MCF 10A (cell line): ENCODE data around the gene SHISA9. TPM values are rescaled to one million over a fixed set of nuclear protein-coding genes. Genes with fewer than 3 reads are reported as not detected.

Source experiments
- BruUV-seq: library from RNA; stranded (reverse); fragments of 400-500 nt; replicated peaks from 2 replicates; lab custom pipeline; 2021; lab: Mats Ljungman, UMichigan
- CTCF ChIA-PET: fragments of 300-600 bp; sonication (Branson Sonifier 250); formaldehyde crosslinking; extraction: SDS; loops from one replicate; lab custom pipeline; 2021; ENCODE audit warnings: antibody characterized with exemption, inconsistent platforms; lab: Yijun Ruan, JAX
- POLR2A ChIA-PET: fragments of 300-600, 350-650 bp; sonication (Branson Sonifier 250); formaldehyde crosslinking; extraction: SDS; loops from one replicate; lab custom pipeline; 2020; ENCODE audit warnings: antibody characterized with exemption, inconsistent platforms; lab: Yijun Ruan, JAX
- DNase-seq: peaks from one replicate; pipeline ENCODE4 v3.0.0-alpha.2; 2018; ENCODE audit not compliant: unreplicated experiment
- H3K27ac Mint-ChIP-seq: one replicate; pipeline ENCODE4 v1.8.0; 2022; ENCODE audit warnings: mild to moderate bottlenecking, low read depth, mixed read lengths; ENCODE audit not compliant: unreplicated experiment
- H3K27me3 Mint-ChIP-seq: one replicate; pipeline ENCODE4 v1.8.0; 2022; ENCODE audit warnings: mixed read lengths; ENCODE audit not compliant: insufficient read depth, unreplicated experiment
- H3K36me3 Mint-ChIP-seq: one replicate; pipeline ENCODE4 v1.8.0; 2022; ENCODE audit warnings: mild to moderate bottlenecking, moderate library complexity, mixed read lengths; ENCODE audit not compliant: insufficient read depth, unreplicated experiment
- H3K4me1 Mint-ChIP-seq: one replicate; pipeline ENCODE4 v1.8.0; 2022; ENCODE audit warnings: mixed read lengths; ENCODE audit not compliant: insufficient read depth, unreplicated experiment
- H3K4me3 Mint-ChIP-seq: one replicate; pipeline ENCODE4 v1.8.0; 2022; ENCODE audit warnings: mild to moderate bottlenecking, moderate library complexity, mixed read lengths; ENCODE audit not compliant: unreplicated experiment
- H3K9me3 Mint-ChIP-seq: one replicate; pipeline ENCODE4 v1.8.0; 2022; ENCODE audit warnings: mixed read lengths; ENCODE audit not compliant: unreplicated experiment
- intact Hi-C: fragments of 100-400 bp; cut with micrococcal nuclease; formaldehyde crosslinking; loops from 2 replicates; pipeline ENCODE4 v1.14.1; 2022
- total RNA-seq: library from RNA; stranded (reverse); gene quantifications from 2 replicates; pipeline ENCODE4 v1.2.3, GENCODE V29; 2022
- TF ChIP-seq, protein P1 (sequence below): fragments of 200-600 bp; IDR thresholded peaks from one replicate; pipeline ENCODE4 v1.8.0; 2022; ENCODE audit warnings: antibody characterized with exemption, mild to moderate bottlenecking; ENCODE audit not compliant: unreplicated experiment

Gene SHISA9
- total RNA-seq, 1 experiment from 2014 or later = 8.0 TPM

DNA sequence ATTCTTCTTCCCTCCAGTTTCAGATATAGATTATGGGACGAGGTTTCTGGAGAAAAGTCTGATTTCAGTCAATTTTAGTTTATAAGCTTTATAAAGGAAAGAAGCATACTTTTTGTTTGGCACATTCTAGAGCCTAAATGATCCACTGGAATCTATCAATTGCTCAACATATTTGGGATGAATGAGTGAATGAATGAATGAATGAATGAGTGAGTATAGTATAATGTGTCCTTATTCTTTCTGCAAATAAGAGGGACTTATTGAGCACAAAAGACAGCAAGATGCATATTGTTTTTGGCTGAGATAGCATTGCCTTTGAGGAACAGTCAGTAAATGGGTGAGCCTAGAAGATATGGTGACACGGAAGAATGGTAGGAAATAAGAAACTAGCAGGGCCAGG, 245.4 kb downstream of the SHISA9 start:
- Mint-ChIP-seq H3K27ac (no peak overlapping the region), H3K27me3 (no peaks in the 10 kb centered on the region), H3K4me3 (no peak overlapping the region), H3K9me3 (no peaks in the 10 kb centered on the region), H3K36me3 (no peaks in the 10 kb centered on the region), H3K4me1 (no peaks in the 10 kb centered on the region)
- no TSS peak for BruUV-seq
- POLR2A ChIA-PET = no interaction called here
- CTCF ChIA-PET = no interaction called here
- TF ChIP-seq, protein P1, sequence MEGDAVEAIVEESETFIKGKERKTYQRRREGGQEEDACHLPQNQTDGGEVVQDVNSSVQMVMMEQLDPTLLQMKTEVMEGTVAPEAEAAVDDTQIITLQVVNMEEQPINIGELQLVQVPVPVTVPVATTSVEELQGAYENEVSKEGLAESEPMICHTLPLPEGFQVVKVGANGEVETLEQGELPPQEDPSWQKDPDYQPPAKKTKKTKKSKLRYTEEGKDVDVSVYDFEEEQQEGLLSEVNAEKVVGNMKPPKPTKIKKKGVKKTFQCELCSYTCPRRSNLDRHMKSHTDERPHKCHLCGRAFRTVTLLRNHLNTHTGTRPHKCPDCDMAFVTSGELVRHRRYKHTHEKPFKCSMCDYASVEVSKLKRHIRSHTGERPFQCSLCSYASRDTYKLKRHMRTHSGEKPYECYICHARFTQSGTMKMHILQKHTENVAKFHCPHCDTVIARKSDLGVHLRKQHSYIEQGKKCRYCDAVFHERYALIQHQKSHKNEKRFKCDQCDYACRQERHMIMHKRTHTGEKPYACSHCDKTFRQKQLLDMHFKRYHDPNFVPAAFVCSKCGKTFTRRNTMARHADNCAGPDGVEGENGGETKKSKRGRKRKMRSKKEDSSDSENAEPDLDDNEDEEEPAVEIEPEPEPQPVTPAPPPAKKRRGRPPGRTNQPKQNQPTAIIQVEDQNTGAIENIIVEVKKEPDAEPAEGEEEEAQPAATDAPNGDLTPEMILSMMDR = no peak
- intact Hi-C loops = no loop called here
- no peak for DNase-seq

DNA sequence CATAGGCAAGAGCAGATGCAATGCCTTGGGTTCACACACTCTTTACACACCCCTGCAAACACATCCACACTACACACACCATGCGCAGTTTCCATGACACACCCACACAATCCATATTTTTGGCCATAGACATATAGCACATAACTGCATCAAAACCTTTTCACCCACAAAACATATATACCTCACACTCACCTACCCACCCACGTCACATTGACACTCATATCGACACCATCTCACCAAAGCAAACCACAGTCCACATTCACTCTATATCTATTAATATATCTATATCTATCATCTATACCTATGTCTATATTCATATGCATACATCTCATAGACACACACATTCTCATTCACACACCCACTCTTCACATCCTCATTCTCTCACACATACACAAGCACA, 246.9 kb downstream of the SHISA9 start:
- no peak overlapping the region for H3K4me3 Mint-ChIP-seq
- H3K27ac Mint-ChIP-seq = no peak overlapping the region
- no TSS peak for BruUV-seq
- no peaks in the 10 kb centered on the region for H3K27me3 Mint-ChIP-seq
- no peaks in the 10 kb centered on the region for H3K4me1 Mint-ChIP-seq
- no peaks in the 10 kb centered on the region for H3K9me3 Mint-ChIP-seq
- TF ChIP-seq, protein P1 = no peak
- CTCF ChIA-PET = no interaction called here
- no peaks in the 10 kb centered on the region for H3K36me3 Mint-ChIP-seq
- intact Hi-C loops = no loop called here
- POLR2A ChIA-PET = no interaction called here
- DNase-seq = no peak

DNA sequence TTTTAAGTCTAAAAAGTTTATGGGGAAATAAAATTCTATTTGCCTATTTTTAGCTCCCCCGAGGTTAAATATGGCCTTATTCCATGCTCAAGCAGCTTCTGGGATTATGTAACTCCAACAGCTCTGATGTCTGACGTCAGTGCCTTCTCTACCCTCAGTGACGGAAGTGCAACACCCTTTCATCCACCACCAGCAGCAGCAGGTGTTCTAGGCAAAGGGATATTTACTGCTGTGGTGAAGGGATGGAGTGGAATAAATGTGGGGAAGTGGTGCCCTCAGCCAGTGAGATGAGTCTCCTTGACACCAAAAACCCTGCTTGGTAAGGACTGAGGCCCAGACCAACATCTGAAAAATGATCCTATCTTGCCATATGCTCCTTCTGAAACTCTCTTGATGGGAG, 247.4 kb downstream of the SHISA9 start:
- Mint-ChIP-seq H3K4me3 (no peak overlapping the region), H3K36me3 (no peaks in the 10 kb centered on the region), H3K27me3 (no peaks in the 10 kb centered on the region), H3K4me1 (no peaks in the 10 kb centered on the region), H3K27ac (no peak overlapping the region), H3K9me3 (no peaks in the 10 kb centered on the region)
- peak; percentile 48 for DNase-seq
- BruUV-seq = no TSS peak
- intact Hi-C loops = no loop called here
- TF ChIP-seq, protein P1 = no peak
- POLR2A ChIA-PET = no interaction called here
- CTCF ChIA-PET = interaction anchor here (0.7 to 0.8 kb wide), 2 partner anchors 304 to 406 kb away, joined by 3 read pairs; no protein-coding TSS in a partner anchor

DNA sequence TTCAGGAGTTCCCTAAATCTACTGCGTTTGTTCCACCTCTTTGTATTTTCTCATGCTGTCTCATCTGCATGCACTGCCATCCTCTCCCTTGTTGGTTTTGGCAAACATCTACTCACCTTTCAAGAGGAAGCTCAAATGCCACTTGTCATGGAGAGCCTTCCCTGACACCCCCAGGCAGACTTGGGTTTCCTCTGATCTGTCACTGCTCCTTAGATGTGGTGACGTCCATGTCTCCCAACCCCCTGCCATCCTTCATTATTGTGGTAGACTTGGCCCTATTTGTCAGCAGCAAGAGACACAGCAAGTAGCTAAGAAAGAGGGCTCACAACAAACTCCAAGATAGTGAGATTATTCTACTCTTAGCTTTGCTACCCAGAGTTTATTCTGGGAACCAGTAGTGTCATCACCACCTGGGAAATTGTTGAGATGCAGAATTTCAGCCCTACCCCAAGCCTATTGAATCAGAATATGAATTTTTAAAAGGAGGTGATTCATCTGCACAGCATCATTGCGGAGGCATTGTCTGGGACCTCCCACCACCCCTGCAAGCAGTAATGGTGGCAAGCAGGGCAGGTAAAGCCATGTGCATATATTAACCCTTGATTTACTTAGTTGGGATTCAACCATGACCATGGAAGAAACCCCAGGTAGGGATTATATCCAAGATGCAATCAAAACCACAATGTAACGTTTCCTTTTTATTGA, 248.9 kb downstream of the SHISA9 start:
- Mint-ChIP-seq H3K9me3 (peaks cover 7% of the 10 kb centered on the region), H3K4me1 (peaks cover 6% of the 10 kb centered on the region), H3K36me3 (no peaks in the 10 kb centered on the region), H3K4me3 (no peak overlapping the region), H3K27ac (no peak overlapping the region), H3K27me3 (no peaks in the 10 kb centered on the region)
- DNase-seq = no peak
- POLR2A ChIA-PET = no interaction called here
- CTCF ChIA-PET = interaction anchor here (0.8 kb wide), 1 partner anchor 18 kb away, joined by 5 read pairs; no protein-coding TSS in a partner anchor
- TF ChIP-seq, protein P1 = no peak
- BruUV-seq = no TSS peak
- intact Hi-C loops = no loop called here
